Spleen (tissue), 7 donors: Measurements from ENCODE around the gene PARN.
"Not testable (repeated sequence)": the region's sequence is repeated elsewhere in the genome, so short reads cannot be mapped to it uniquely, and the experiment has no call there.

Source experiments
- CTCF ChIP-seq, 11 experiments: fragments of 200-600 bp in 7 of 11; fragments of 450-650 bp in 4 of 11; sonication (generic) in 4 of 11; IDR thresholded peaks in 8 of 11; conservative IDR thresholded peaks in 3 of 11; 1 replicate in 7 of 11; 2 replicates in 4 of 11; pipeline versions ENCODE4 v1.4.0 to v1.8.0; 2016 to 2021; ENCODE audit warnings: antibody characterized with exemption in 11 of 11, inconsistent platforms in 4 of 11, mild to moderate bottlenecking in 1 of 11
- POLR2A ChIP-seq, 3 donors: fragments of 450-650 bp; IDR thresholded peaks; one replicate each; pipeline ENCODE4 v1.5.1; 2017; ENCODE audit warnings: antibody characterized with exemption in 3 of 3, mild to moderate bottlenecking in 1 of 3
- POLR2AphosphoS5 ChIP-seq, 3 donors: sonication (generic); formaldehyde crosslinking; IDR thresholded peaks; one replicate each; pipeline ENCODE4 v1.5.1; 2017; ENCODE audit warnings: antibody characterized with exemption in 3 of 3
- donor health status: DM: no; HTN: no; CAD: no; lungs with moderate emphysema.
- donor health status: DM: no; HTN: no; CAD: no.
- donor health status: DM: no; HTN: no; CAD: no.

GRCh38 chr16:14401711-14402061, 228.4 kb downstream of the PARN start:
- not testable (repeated sequence) for TF ChIP-seq CTCF (IDR thresholded peaks at IDR 0.05 in 8 of 11, conservative IDR thresholded peaks at IDR 0.05 in 3 of 11); POLR2A (IDR thresholded peaks at IDR 0.05); POLR2AphosphoS5 (IDR thresholded peaks at IDR 0.05)
